Astrocyte (in vitro differentiated cells and primary cell): ENCODE data around the gene ENSA. TPM values are rescaled to one million over a fixed set of nuclear protein-coding genes. Genes with fewer than 3 reads are reported as not detected.
"Not testable (repeated sequence)": the region's sequence is repeated elsewhere in the genome, so short reads cannot be mapped to it uniquely, and the experiment has no call there.

Experiments
- DNase-seq: peaks from one replicate; pipeline ENCODE4 v3.0.0-alpha.2; 2010; ENCODE audit warnings: low read depth
- FAIRE-seq: peaks from 2 replicates; lab custom pipeline; 2011; peaks lifted over from hg19 to GRCh38; lab: Jason Lieb, UNC
- H2AFZ ChIP-seq: 2 replicates; pipeline ENCODE4 v1.6.0; 2012; ENCODE audit warnings: low read depth, low read length, inconsistent platforms
- H3K27ac ChIP-seq: 2 replicates; pipeline ENCODE4 v1.5.1; 2011; ENCODE audit warnings: low read depth, low read length, inconsistent platforms
- H3K27me3 ChIP-seq: 2 replicates; pipeline ENCODE4 v1.6.0; 2011; ENCODE audit warnings: low read length, inconsistent platforms; ENCODE audit not compliant: insufficient read depth
- H3K36me3 ChIP-seq: 2 replicates; pipeline ENCODE4 v1.5.1; 2011; ENCODE audit warnings: low read length, inconsistent platforms; ENCODE audit not compliant: insufficient read depth
- H3K4me1 ChIP-seq: 2 replicates; pipeline ENCODE4 v1.5.1; 2011; ENCODE audit warnings: low read length, inconsistent platforms; ENCODE audit not compliant: insufficient read depth
- H3K4me2 ChIP-seq: 2 replicates; pipeline ENCODE4 v1.6.0; 2012; ENCODE audit warnings: low read length, inconsistent platforms
- H3K4me3 ChIP-seq: 2 replicates; pipeline ENCODE4 v1.5.1; 2011; ENCODE audit warnings: low read depth, mild to moderate bottlenecking, low read length, inconsistent platforms; ENCODE audit not compliant: insufficient read depth
- H3K79me2 ChIP-seq: 2 replicates; pipeline ENCODE4 v1.6.0; 2012; ENCODE audit warnings: mild to moderate bottlenecking, low read length, inconsistent platforms; ENCODE audit not compliant: insufficient read depth
- H3K9ac ChIP-seq: 2 replicates; pipeline ENCODE4 v1.6.0; 2012; ENCODE audit warnings: mild to moderate bottlenecking, low read length, inconsistent platforms
- H3K9me3 ChIP-seq: 2 replicates; pipeline ENCODE4 v1.5.1; 2012; ENCODE audit warnings: low read depth, mild to moderate bottlenecking, low read length, inconsistent platforms; ENCODE audit not compliant: insufficient read depth
- H4K20me1 ChIP-seq: 2 replicates; pipeline ENCODE4 v1.6.0; 2012; ENCODE audit warnings: low read length, inconsistent platforms; ENCODE audit not compliant: insufficient read depth
- H3K27ac Mint-ChIP-seq: one replicate; pipeline ENCODE4 v1.8.0; 2021; ENCODE audit warnings: mild to moderate bottlenecking, mixed read lengths; ENCODE audit not compliant: unreplicated experiment
- H3K27me3 Mint-ChIP-seq: one replicate; pipeline ENCODE4 v1.8.0; 2021; ENCODE audit warnings: low read depth, mixed read lengths; ENCODE audit not compliant: unreplicated experiment
- H3K36me3 Mint-ChIP-seq: one replicate; pipeline ENCODE4 v1.8.0; 2021; ENCODE audit warnings: low read depth, mixed read lengths; ENCODE audit not compliant: unreplicated experiment
- H3K4me1 Mint-ChIP-seq: one replicate; pipeline ENCODE4 v1.8.0; 2021; ENCODE audit warnings: low read depth, mixed read lengths; ENCODE audit not compliant: unreplicated experiment
- H3K4me3 Mint-ChIP-seq: one replicate; pipeline ENCODE4 v1.8.0; 2021; ENCODE audit warnings: mild to moderate bottlenecking, moderate library complexity, mixed read lengths; ENCODE audit not compliant: unreplicated experiment
- H3K9me3 Mint-ChIP-seq: one replicate; pipeline ENCODE4 v1.8.0; 2021; ENCODE audit warnings: mild to moderate bottlenecking, mixed read lengths; ENCODE audit not compliant: unreplicated experiment
- EZH2 ChIP-seq: IDR thresholded peaks from 2 replicates; pipeline ENCODE4 v1.6.1; 2012; ENCODE audit warnings: mild to moderate bottlenecking, low read length, inconsistent platforms; ENCODE audit not compliant: insufficient read depth
- total RNA-seq: library from RNA; stranded (reverse); gene quantifications from 2 replicates; pipeline ENCODE4 v1.2.1, GENCODE V29; 2021
- TF ChIP-seq, protein P1 (sequence below): IDR thresholded peaks from 2 replicates; pipeline ENCODE4 v1.5.1; 2011; ENCODE audit warnings: low read depth, mild to moderate bottlenecking, inconsistent platforms, low read length, moderate library complexity; ENCODE audit not compliant: insufficient read depth

ENSA gene
- total RNA-seq, 1 donor from 2014 or later, result 99.6 TPM

DNA sequence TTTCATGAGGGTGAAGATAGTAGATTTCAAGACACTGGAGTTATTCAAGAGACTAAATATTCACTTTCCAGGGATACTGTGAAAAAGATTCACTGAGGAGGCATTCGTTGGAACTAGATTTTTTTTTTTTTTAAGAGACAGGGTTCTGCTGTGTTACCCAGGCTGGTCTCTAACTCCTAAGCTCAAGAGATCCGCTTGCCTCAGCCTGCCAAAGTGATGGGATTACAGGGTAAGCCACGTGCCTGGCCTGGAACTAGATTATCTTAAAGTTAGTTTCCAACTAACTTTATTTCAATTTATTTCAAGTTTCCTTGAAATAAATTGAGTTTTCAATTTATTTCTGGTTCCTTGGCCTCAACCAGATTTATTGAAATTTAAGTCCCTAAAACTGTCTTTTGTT is 25.7 kb downstream of the ENSA start:
- peak overlapping the region; percentile 100 for H3K27ac Mint-ChIP-seq
- H3K4me1 Mint-ChIP-seq, result peaks cover 17% of the 10 kb centered on the region
- Histone ChIP-seq H3K9ac (no peak overlapping the region), H3K4me2 (no peak overlapping the region), H3K27ac (peak overlapping the region; percentile 93), H4K20me1 (no peaks in the 10 kb centered on the region), H3K4me3 (no peak overlapping the region), H3K36me3 (no peaks in the 10 kb centered on the region), H2AFZ (no peak overlapping the region), H3K4me1 (peaks cover 15% of the 10 kb centered on the region), H3K27me3 (no peaks in the 10 kb centered on the region), H3K79me2 (no peaks in the 10 kb centered on the region), H3K9me3 (no peaks in the 10 kb centered on the region)
- peaks cover 7% of the 10 kb centered on the region for H3K36me3 Mint-ChIP-seq
- H3K27me3 Mint-ChIP-seq, result no peaks in the 10 kb centered on the region
- DNase-seq, result no peak
- peak overlapping the region; percentile 7 for H3K4me3 Mint-ChIP-seq
- TF ChIP-seq EZH2, result no peak
- TF ChIP-seq, protein P1, sequence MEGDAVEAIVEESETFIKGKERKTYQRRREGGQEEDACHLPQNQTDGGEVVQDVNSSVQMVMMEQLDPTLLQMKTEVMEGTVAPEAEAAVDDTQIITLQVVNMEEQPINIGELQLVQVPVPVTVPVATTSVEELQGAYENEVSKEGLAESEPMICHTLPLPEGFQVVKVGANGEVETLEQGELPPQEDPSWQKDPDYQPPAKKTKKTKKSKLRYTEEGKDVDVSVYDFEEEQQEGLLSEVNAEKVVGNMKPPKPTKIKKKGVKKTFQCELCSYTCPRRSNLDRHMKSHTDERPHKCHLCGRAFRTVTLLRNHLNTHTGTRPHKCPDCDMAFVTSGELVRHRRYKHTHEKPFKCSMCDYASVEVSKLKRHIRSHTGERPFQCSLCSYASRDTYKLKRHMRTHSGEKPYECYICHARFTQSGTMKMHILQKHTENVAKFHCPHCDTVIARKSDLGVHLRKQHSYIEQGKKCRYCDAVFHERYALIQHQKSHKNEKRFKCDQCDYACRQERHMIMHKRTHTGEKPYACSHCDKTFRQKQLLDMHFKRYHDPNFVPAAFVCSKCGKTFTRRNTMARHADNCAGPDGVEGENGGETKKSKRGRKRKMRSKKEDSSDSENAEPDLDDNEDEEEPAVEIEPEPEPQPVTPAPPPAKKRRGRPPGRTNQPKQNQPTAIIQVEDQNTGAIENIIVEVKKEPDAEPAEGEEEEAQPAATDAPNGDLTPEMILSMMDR, result no peak
- H3K9me3 Mint-ChIP-seq, result no peaks in the 10 kb centered on the region
- no peak for FAIRE-seq

DNA sequence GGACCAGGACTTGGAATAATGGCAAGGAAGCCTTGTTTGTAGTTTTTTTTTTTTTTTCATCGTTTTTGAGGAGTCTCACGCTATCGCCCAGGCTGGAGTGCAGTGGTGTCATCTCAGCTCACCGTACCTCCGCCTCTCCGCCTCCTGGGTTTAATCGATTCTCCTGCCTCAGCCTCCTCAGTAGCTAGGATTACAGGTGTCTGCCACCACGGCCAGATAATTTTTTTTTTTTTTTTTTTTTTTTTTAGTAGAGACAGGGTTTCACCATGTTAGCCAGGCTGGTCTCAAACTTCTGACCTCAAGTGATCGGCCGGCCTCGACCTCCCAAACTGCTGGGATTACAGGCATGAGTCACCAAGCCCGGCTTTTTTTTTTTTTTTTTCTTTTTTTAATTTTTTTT is 27.0 kb downstream of the ENSA start:
- not testable (repeated sequence) for H3K4me3 ChIP-seq, H3K4me3 Mint-ChIP-seq, H3K9ac ChIP-seq, H3K4me2 ChIP-seq, H3K27ac ChIP-seq, H3K36me3 Mint-ChIP-seq, FAIRE-seq, DNase-seq, H3K27me3 Mint-ChIP-seq, H4K20me1 ChIP-seq, H3K27me3 ChIP-seq, H3K9me3 Mint-ChIP-seq, H3K9me3 ChIP-seq, H2AFZ ChIP-seq, H3K36me3 ChIP-seq, H3K27ac Mint-ChIP-seq, H3K79me2 ChIP-seq
- H3K4me1 ChIP-seq, result peaks cover 15% of the 10 kb centered on the region
- H3K4me1 Mint-ChIP-seq, result peaks cover 17% of the 10 kb centered on the region

DNA sequence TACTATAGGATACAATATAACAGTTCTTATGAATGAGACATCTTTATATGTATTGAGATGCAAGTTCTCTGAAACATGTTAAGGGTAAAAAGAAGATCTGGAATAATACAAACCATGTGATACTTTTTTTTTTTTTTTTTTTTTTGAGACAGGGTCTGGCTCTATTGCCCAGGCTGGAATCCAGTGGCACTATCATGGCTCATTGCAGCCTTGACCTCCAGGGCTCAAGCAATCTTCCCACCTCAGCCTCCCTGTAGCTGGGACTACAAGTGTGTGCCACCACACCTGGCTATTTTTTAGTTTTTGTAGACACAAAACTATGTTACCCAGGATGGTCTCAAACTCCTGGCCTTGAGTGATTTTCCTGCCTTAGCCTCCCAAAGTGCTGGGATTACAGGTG is 27.9 kb downstream of the ENSA start:
- no peaks in the 10 kb centered on the region for H3K9me3 ChIP-seq
- no peaks in the 10 kb centered on the region for H3K36me3 ChIP-seq
- H4K20me1 ChIP-seq, result no peaks in the 10 kb centered on the region
- H3K27me3 ChIP-seq, result no peaks in the 10 kb centered on the region
- Mint-ChIP-seq H3K4me1 (peaks cover 17% of the 10 kb centered on the region), H3K27me3 (no peaks in the 10 kb centered on the region), H3K4me3 (no peak overlapping the region), H3K36me3 (peaks cover 7% of the 10 kb centered on the region), H3K27ac (no peak overlapping the region), H3K9me3 (no peaks in the 10 kb centered on the region)
- no peak overlapping the region for H2AFZ ChIP-seq
- H3K27ac ChIP-seq, result no peak overlapping the region
- peaks cover 15% of the 10 kb centered on the region for H3K4me1 ChIP-seq
- TF ChIP-seq EZH2, result no peak
- TF ChIP-seq, protein P1, result no peak
- DNase-seq (no peak), FAIRE-seq (no peak)
- no peak overlapping the region for H3K4me3 ChIP-seq
- H3K79me2 ChIP-seq, result no peaks in the 10 kb centered on the region
- H3K4me2 ChIP-seq, result no peak overlapping the region
- H3K9ac ChIP-seq, result no peak overlapping the region

DNA sequence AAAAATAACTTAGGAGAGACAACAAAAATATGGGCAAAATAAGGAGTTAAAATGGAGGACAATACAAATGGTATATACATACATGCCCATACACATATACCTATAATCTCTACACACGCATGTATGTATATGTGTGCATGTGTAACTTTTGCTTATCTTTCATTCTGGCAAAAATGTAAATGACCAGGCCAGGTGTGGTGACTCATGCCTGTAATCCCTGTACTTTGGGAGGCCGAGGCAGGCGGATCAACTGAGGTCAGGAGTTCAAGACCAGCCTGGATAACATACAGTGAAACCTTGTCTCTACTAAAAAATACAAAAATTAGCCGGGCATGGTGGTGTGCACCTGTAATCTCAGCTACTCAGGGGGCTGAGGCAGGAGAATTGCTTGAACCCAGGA is 31.1 kb downstream of the ENSA start:
- not testable (repeated sequence) for H3K27ac ChIP-seq, H3K4me3 Mint-ChIP-seq, H3K4me2 ChIP-seq, H3K9me3 ChIP-seq, FAIRE-seq, DNase-seq, H4K20me1 ChIP-seq, H3K4me1 Mint-ChIP-seq, H2AFZ ChIP-seq, H3K79me2 ChIP-seq, H3K36me3 ChIP-seq, H3K4me3 ChIP-seq, H3K27me3 ChIP-seq, H3K36me3 Mint-ChIP-seq, H3K4me1 ChIP-seq, H3K9ac ChIP-seq, H3K9me3 Mint-ChIP-seq, H3K27ac Mint-ChIP-seq, H3K27me3 Mint-ChIP-seq
